ENCODE data around the gene NEDD8.
A peak's percentile ranks its signal among the peaks of the same experiment; 100 is the strongest.
"Not testable (repeated sequence)": the region's sequence is repeated elsewhere in the genome, so short reads cannot be mapped to it uniquely, and the experiment has no call there.

The NEDD8 gene

GRCh38 chr14:24247422-24247821, 15.3 kb upstream of the NEDD8 start:
- DNase-seq (ENCODE audit: low read depth) = no peak

DNA sequence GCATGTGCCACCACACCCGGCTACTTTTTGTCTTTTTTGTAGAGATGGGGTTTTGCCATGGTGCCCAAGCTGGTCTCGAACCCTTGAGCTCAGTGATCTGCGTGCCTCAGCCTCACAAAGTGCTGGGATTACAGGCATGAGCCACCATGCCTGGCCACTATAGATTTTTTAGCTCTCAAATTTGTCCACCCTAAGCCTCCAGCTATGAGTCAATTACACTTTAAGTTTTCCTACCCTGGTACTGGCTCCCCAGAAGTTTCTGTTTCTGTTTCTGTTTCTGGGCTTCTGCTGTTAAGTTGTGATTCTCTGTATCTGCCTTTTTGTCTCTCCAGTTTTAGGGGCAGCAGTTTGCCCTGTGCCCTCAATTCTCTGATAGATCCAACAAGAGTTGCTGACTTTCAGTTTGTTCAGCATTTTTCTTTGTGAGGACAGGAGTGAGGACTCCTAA, 14.6 kb upstream of the NEDD8 start:
- no peak for DNase-seq (ENCODE audit: low read depth)

- DNase-seq (ENCODE audit: low read depth) = not testable (repeated sequence)
Observed at GRCh38 chr14:24245350-24245749, 13.2 kb upstream of the NEDD8 start.

DNA sequence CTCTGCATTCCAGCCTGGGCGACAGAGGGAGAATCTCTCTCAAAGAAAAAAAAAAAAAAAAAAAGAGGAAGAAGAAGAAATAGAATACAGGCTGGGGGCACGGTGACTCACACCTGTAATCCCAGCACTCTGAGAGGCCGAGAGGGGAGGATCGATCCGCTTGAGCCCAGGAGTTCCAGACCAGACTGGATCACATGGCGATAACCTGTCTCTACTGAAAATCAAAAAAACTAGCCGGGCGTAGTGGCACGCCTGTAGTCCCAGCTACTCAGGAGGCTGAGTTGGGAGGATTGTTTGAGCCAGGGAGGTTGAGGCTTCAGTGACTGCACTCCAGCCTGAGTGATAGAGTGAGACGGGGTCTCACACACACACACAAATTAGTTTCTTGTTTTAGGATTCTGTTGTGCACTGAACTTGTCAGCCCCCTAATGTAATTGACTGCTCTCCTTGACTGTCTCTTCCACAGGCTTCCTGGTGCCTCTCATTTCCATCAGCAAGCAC, 11.2 kb upstream of the NEDD8 start:
- DNase-seq (ENCODE audit: low read depth) = no peak

GRCh38 chr14:24241829-24242443, 9.8 kb upstream of the NEDD8 start:
- DNase-seq (ENCODE audit: low read depth) = peak; percentile 88

DNA sequence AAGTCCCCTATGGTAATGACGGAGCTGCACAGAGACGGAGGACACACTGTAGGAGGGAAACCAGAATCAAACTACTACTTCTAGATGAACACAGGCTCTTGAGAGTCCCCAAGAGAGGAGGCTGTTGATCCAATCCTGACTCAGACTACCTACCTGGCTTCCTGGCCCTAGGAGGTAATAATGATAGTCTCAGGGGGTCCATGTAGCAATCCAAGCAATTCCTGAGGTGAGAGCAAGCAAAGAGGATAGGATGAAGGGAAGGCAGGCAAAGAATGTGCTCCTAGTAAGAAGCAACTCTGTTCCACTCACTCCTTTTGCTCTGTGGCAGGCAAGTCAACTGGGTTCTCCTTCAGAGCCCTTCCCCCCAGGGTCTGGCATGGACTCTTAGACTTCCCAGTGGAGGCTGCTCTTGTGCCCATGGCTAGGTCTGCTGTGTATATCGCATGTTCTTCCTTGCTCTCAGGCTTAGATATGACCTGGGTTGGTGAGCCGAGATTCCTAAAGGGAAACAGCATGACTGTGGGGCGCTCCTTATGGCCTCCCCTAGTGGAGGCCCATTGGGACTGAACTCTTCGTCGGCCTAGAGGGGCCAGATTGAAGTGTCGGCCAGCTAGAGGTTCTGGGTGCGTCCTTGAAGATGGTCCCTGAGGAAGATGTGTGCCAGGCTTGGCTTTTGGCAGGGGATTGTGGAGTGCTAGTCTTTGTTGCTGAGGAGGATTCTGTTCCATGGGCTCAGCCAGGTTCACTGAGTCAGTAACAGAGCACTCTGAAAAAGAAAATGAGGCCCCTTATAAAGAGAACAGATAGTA, 8.1 kb upstream of the NEDD8 start:
- DNase-seq (ENCODE audit: low read depth) = no peak

GRCh38 chr14:24238527-24239037, 6.4 kb upstream of the NEDD8 start:
- no peak for DNase-seq (ENCODE audit: low read depth)

- no peak for DNase-seq (ENCODE audit: low read depth)
Observed at GRCh38 chr14:24238123-24238522, 6.0 kb upstream of the NEDD8 start.

DNA sequence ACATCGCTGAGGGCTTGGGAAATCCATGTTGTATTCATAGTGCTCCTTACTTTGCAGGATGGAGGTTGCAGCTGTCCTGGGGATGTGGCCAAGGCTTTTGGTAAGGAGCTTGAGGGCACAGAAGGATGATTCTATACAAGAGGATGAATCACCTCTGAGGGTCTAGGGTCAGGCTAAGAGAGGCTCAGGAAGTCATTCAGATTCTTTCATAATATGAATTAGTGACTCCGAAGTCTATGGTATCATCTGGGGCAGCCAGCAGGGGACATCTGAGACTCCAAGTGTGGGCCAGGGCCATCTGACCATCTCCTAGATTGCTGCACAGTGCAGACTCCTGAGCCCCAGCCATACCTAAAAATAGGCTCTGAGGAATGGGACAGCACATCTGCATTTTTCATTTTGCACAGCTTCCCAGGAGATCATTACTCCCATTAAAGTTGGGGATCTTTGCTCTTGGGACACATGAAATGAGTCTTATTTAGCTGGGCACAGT, 5.3 kb upstream of the NEDD8 start:
- no peak for DNase-seq (ENCODE audit: low read depth)

- no peak for DNase-seq (ENCODE audit: low read depth)
Observed at GRCh38 chr14:24236689-24237462, 4.7 kb upstream of the NEDD8 start.

DNA sequence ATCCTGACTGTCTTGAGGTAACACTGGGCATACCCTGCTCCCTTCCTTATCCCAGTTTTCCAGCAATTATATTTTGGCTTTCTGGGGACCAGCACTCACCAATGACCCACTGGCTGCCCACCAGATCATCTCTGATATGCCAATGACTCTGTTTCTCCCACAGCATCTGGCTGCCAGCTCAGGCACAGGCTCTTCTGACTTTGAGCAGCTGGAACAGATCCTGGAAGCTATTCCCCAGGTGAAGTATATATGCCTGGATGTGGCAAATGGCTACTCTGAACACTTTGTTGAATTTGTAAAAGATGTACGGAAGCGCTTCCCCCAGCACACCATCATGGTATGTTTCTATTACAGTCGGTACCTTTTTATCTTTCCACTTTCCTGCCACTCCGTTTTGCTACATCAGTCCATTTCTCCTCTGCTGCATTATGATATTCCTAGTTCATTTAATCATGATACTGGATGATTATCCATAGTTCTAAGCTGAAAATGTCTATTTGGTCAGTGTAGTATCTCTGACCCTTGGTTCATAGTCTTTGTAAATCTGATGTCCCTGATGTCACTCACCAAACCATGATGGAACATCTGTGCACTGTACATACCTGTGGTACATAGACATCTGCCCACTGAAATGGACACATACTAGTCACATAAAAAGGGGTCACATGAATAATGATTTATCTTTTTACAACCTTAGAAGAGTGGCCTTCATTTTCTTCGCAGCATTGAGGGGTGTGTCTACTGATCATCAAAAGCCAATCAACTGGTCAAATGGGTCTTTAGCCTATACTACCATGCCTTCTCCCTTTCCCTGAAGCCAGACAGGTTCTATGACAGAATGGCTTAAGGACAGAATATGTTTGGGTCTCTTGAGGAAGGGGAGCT, 3.9 kb upstream of the NEDD8 start:
- no peak for DNase-seq (ENCODE audit: low read depth)

DNA sequence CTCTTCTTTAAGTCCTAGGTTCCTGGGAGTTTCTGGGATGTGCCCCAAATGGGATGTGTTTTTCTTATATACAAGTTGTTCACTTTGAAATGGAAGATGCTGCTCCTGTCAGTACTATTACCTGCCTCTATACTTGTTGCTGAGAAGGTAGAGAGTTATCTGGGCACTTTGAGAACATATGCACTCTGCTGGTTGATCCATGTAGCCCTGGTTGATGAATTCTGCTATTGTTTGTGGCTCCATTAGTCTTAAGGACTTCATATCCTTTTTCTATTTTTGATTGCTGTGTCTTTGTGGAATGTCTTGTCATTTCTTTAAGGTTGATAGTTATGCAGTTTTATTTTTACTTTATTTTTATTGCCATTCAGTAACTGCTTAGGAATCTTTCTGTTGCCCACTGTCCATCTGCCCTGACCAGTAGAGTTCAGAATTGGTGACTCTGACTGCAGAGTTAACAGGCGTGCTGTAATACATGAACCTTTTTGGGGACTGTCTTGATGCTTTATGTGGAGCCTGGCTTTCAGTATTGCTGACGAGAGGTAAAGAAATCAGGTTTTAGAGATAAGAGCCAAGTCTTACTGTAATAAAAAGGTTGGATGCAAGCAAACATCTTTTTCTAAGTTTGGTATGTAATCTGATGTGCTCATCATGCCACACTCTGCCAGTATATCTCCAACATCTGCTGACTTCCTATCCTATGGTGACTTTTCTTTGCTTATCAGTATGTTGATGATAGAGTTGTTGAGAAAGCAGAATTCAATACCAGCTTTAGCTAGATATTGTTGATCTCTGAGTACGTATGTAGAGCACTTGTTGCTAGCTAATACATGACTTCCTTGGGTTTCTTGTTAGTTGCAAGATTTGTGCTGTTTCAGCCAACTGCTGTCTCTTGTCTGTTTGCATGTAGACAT, 2.2 kb upstream of the NEDD8 start:
- no peak for DNase-seq (ENCODE audit: low read depth)

- DNase-seq (ENCODE audit: low read depth) = no peak
Observed at GRCh38 chr14:24233538-24233866, 1.3 kb upstream of the NEDD8 start.

GRCh38 chr14:24232645-24233537, 724 bp upstream of the NEDD8 start, which contains the start of gene GMPR2:
Gene GMPR2 (plus strand): TSS chr14:24232929. CDS start chr14:24233254, 325 bp downstream.
- DNase-seq (ENCODE audit: low read depth) = no peak

DNA sequence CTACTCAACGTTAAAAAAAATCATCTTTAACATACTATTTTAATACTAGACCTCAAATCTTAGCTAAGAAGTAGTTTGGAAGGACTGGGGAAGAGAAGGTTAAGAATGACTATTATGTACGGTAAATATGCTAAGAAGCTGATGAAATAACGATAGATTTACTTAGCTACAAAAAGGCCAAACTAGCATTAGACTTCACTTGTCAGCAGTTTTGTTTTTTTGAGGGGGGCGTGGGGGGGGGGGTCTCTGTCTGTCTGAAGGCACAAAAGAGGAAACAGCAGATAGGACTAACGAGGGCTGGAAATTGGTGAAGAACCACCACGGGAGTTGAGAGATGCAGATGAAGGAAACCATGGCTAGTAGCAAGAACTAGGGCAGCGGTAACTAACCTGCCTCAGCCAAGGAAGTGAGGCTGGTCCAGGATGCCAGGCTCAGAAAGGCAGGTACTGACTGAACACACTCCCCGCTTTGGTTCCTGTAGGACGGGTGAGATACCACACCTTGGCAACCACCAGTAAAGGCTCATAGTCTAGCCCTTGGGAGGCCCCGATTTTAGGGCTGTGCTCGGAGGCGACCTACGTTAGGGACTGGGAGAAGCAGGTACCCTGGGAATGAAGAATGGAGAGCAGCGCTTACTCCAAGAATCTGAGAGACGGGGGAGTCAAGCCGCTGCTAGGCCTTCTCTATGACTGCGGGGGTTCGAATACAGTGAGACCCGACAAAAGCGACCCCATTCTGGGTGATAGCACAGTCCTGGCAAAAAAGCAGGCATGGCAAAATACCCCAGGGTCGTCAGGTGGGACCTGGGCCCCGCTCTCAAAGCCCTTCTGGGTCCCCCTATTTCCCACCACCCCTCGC, 675 bp downstream of the NEDD8 start:
- DNase-seq (ENCODE audit: low read depth) = no peak

- DNase-seq (ENCODE audit: low read depth) = no peak
Observed at GRCh38 chr14:24228902-24229301, 3.3 kb downstream of the NEDD8 start.

GRCh38 chr14:24226473-24226872, 5.7 kb downstream of the NEDD8 start:
- no peak for DNase-seq (ENCODE audit: low read depth)

- DNase-seq (ENCODE audit: low read depth) = no peak
Observed at GRCh38 chr14:24224618-24225071, 7.5 kb downstream of the NEDD8 start.
